Central memory CD8-positive, alpha-beta T cell (primary cell): ENCODE measurements around the gene DHRS7C.

Source experiments
- ATAC-seq: fragments of 150-1000 bp; cut with Tn5 transposase; replicated peaks from 2 replicates; pipeline ENCODE4 v1.10.0; 2022; ENCODE audit warnings: mild to moderate bottlenecking, moderate FRiP score, moderate number of reproducible peaks; ENCODE audit not compliant: poor library complexity, severe bottlenecking; ENCODE audit errors: extremely low read depth
- DNase-seq, 2 donors: peaks; one replicate each; pipeline ENCODE4 v3.0.0; 2021; ENCODE audit warnings: low spot score in 2 of 2
- H3K27ac Mint-ChIP-seq: one replicate; pipeline ENCODE4 v1.8.0; 2022; ENCODE audit warnings: low read depth, mild to moderate bottlenecking, moderate library complexity, mixed read lengths
- H3K27me3 Mint-ChIP-seq: one replicate; pipeline ENCODE4 v1.8.0; 2022; ENCODE audit warnings: mixed read lengths
- H3K36me3 Mint-ChIP-seq: one replicate; pipeline ENCODE4 v1.8.0; 2022; ENCODE audit warnings: mild to moderate bottlenecking, moderate library complexity, mixed read lengths; ENCODE audit not compliant: insufficient read depth
- H3K4me1 Mint-ChIP-seq: one replicate; pipeline ENCODE4 v1.8.0; 2022; ENCODE audit warnings: mixed read lengths
- H3K4me3 Mint-ChIP-seq: one replicate; pipeline ENCODE4 v1.8.0; 2022; ENCODE audit warnings: mild to moderate bottlenecking, moderate library complexity, mixed read lengths
- H3K9me3 Mint-ChIP-seq: one replicate; pipeline ENCODE4 v1.8.0; 2022; ENCODE audit warnings: mixed read lengths

Gene DHRS7C

DNA sequence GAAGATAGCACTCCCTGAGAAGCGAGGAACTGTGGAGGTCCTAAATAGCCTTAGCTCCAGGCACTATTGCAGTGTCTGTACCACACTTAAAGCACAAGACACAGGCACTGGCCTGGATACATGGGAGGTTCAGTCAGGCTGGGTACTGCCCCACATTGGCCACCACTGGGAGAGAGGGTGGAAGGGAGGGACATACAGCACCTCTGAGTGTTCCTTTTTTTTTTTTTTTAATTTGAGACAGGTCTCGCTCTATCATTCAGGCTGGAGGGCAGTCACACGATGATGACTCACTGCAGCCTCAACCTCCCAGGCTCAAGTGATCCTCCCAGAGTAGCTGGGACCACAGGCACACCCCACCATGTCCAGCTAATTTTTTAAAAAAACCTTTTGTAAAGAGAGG, 29.1 kb upstream of the DHRS7C start:
- Mint-ChIP-seq H3K4me3 (no peak overlapping the region), H3K27me3 (peaks cover 30% of the 10 kb centered on the region)
- ATAC-seq, result no peak

DNA sequence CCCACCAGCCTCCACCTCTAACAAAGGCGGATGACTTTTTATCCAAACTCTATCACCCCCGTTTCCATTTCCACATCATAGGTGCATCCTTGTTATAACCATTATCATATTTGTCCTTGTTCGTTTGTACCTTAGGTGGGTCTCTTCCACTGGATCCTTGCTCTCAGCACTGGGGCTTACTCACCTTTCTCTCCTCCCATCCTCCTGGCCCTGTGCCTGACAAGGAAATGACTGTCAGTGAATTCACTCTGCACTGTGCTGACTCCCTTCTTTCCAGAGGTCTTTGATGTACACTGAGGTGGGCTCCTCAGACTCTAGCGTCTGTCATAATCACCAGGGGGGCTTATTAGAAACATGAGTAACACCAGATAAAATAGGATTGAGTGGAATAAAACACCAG, 27.4 kb upstream of the DHRS7C start:
- no peak overlapping the region for H3K27ac Mint-ChIP-seq
- H3K36me3 Mint-ChIP-seq, result peaks cover 1% of the 10 kb centered on the region
- peaks cover 4% of the 10 kb centered on the region for H3K9me3 Mint-ChIP-seq
- H3K4me3 Mint-ChIP-seq, result no peak overlapping the region
- peaks cover 14% of the 10 kb centered on the region for H3K27me3 Mint-ChIP-seq
- ATAC-seq (no peak), DNase-seq (no peak)
- H3K4me1 Mint-ChIP-seq, result no peaks in the 10 kb centered on the region

More for the DNA sequence above, 29.1 kb upstream of the DHRS7C start:
- Mint-ChIP-seq H3K36me3 (peaks cover 1% of the 10 kb centered on the region), H3K4me1 (no peaks in the 10 kb centered on the region), H3K9me3 (peaks cover 4% of the 10 kb centered on the region), H3K27ac (no peak overlapping the region)
- no peak for DNase-seq

DNA sequence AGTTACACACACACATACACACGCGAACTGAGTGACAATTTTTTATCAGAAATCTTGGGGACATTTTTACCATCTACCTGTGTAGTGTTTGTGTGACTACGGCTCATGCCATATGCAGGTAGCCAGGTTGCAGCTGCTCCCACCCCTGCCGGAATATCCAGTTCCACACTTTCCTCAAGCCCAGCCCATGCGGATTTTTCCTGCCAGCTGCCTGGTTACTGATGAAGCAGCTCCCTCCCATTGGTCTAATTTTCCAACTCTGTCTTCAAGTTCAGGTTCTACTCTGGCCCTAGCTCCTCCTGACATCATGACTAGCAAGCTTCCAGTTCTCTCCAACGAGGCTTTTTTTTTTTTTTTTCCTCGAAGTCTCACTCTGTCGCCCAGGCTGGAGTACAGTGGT, 25.7 kb upstream of the DHRS7C start:
- Mint-ChIP-seq H3K27ac (no peak overlapping the region), H3K36me3 (peaks cover 1% of the 10 kb centered on the region), H3K27me3 (peaks cover 6% of the 10 kb centered on the region), H3K4me3 (no peak overlapping the region), H3K4me1 (no peaks in the 10 kb centered on the region), H3K9me3 (peaks cover 4% of the 10 kb centered on the region)
- ATAC-seq (no peak), DNase-seq (no peak)

DNA sequence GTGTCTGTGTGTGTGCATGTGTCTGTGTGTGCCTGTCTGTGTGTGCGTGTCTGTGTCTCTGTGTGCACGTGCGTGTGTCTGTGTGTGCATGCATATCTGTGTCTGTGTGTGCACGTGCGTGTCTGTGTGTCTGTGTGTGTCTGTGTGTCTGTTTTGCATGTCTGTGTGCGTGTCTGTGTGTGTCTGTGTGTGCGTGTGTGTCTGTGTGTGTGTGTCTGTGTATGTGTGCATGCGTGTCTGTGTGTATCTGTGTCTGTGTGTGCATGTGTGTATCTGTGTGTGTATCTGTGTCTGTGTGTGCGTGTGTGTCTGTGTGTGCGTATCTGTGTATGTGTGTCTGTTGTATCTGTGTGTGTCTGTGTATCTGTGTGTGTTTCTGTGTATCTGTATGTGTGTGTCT, 25.1 kb upstream of the DHRS7C start:
- no peaks in the 10 kb centered on the region for H3K4me1 Mint-ChIP-seq
- H3K27ac Mint-ChIP-seq, result no peak overlapping the region
- peaks cover under 1% of the 10 kb centered on the region for H3K27me3 Mint-ChIP-seq
- no peak overlapping the region for H3K4me3 Mint-ChIP-seq
- H3K9me3 Mint-ChIP-seq, result peaks cover 4% of the 10 kb centered on the region
- H3K36me3 Mint-ChIP-seq, result peaks cover 1% of the 10 kb centered on the region
- no peak for ATAC-seq
- DNase-seq, result no peak

- Mint-ChIP-seq H3K9me3 (peaks cover 4% of the 10 kb centered on the region), H3K4me3 (no peak overlapping the region), H3K27ac (no peak overlapping the region), H3K36me3 (peaks cover 1% of the 10 kb centered on the region), H3K4me1 (no peaks in the 10 kb centered on the region), H3K27me3 (no peaks in the 10 kb centered on the region)
- ATAC-seq (no peak), DNase-seq (no peak)
Observed at GRCh38 chr17:9814337-9814945, 23.0 kb upstream of the DHRS7C start.

DNA sequence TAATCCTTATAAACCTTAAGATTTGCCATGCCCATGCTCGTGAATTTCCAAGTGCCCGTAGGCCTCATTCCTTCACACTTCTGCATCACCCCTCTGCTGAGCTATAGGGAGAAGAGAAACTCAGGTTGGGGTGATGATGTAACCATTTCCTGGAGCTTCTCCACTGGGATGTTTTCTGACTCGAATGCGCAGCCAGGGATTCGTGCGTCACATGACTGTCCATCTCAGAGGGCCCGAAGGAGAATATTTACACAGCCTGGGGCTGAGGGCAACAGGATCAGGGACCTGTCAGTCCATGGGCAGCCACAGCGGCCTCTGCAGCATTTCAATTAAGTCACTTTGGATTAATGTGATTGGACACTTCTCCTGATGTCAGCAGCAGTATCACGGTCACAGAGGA, 21.8 kb upstream of the DHRS7C start:
- H3K4me1 Mint-ChIP-seq, result no peaks in the 10 kb centered on the region
- H3K27ac Mint-ChIP-seq, result no peak overlapping the region
- H3K9me3 Mint-ChIP-seq, result peaks cover 4% of the 10 kb centered on the region
- ATAC-seq, result no peak
- H3K27me3 Mint-ChIP-seq, result no peaks in the 10 kb centered on the region
- DNase-seq, result no peak
- H3K4me3 Mint-ChIP-seq, result no peak overlapping the region
- H3K36me3 Mint-ChIP-seq, result peaks cover 1% of the 10 kb centered on the region

DNA sequence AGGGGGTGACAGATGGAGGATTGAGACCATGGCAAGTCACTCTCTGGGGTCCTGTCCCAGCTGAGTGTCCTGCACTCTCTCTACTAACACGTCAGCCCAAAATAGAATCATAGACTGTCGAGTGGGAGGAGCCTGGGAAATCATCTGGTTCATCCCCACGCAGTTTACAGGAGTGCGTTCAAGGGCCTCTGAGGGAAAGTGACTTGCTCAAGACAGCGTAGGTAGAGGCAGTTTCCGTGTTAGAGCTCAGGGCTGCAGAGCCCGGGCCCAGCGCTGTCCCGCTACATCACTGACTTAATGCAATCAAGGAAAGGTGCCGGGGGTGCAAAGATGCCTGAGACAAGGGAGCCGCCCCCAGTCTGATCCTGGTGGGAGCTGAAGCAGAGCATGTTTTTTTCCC, 20.1 kb upstream of the DHRS7C start:
- no peak overlapping the region for H3K4me3 Mint-ChIP-seq
- peaks cover 4% of the 10 kb centered on the region for H3K9me3 Mint-ChIP-seq
- ATAC-seq, result no peak
- H3K27me3 Mint-ChIP-seq, result peaks cover 9% of the 10 kb centered on the region
- H3K27ac Mint-ChIP-seq, result no peak overlapping the region
- no peak for DNase-seq
- no peaks in the 10 kb centered on the region for H3K4me1 Mint-ChIP-seq
- H3K36me3 Mint-ChIP-seq, result no peaks in the 10 kb centered on the region

DNA sequence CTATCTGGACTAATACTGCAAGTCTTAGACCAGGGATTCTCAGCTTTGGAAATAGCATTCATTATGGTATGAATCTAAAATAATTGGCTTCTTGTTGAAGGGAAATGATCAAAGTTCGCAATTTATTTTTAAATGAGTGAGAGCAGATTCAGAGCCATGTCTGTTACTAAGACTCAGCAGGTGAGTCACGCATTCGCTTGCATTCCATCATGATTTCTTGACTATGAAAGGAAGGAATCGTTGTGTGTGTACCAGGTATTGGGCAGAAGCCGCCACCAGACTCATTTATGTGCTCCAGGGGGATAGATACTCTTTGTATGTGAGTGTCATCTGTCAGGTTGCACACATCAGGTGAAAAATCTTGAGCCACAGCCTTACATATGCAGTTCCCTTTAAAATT, 19.7 kb upstream of the DHRS7C start:
- DNase-seq (no peak), ATAC-seq (no peak)
- Mint-ChIP-seq H3K4me1 (no peaks in the 10 kb centered on the region), H3K27ac (no peak overlapping the region), H3K9me3 (no peaks in the 10 kb centered on the region), H3K27me3 (peaks cover 9% of the 10 kb centered on the region), H3K36me3 (no peaks in the 10 kb centered on the region), H3K4me3 (no peak overlapping the region)

- ATAC-seq (no peak), DNase-seq (no peak)
- Mint-ChIP-seq H3K27me3 (peaks cover 11% of the 10 kb centered on the region), H3K9me3 (no peaks in the 10 kb centered on the region), H3K27ac (no peak overlapping the region), H3K4me1 (no peaks in the 10 kb centered on the region), H3K4me3 (no peak overlapping the region), H3K36me3 (no peaks in the 10 kb centered on the region)
Observed at GRCh38 chr17:9810100-9810949, 18.9 kb upstream of the DHRS7C start.

DNA sequence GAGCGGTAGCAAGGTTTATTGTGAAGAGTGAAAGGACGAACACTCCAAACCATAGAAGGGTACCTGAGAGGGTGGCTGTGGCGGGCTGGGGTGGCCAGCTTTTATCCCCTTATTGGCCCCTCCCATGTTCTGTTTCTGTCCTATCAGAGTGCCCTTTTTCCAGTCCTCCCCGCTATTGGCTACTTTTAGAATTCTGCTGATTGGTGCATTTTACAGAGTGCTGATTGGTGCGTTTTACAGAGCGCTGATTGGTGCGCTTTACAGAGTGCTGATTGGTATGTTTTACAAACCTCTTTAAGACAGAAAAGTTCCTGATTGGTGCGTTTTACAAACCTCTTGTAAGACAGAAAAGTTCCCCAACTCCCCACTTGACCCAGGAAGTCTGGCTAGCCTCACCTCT, 18.0 kb upstream of the DHRS7C start:
- H3K27ac Mint-ChIP-seq, result no peak overlapping the region
- peaks cover 21% of the 10 kb centered on the region for H3K27me3 Mint-ChIP-seq
- no peak for DNase-seq
- no peak for ATAC-seq
- no peak overlapping the region for H3K4me3 Mint-ChIP-seq
- H3K9me3 Mint-ChIP-seq, result no peaks in the 10 kb centered on the region
- no peaks in the 10 kb centered on the region for H3K36me3 Mint-ChIP-seq
- no peaks in the 10 kb centered on the region for H3K4me1 Mint-ChIP-seq

- no peak for ATAC-seq
- H3K36me3 Mint-ChIP-seq, result no peaks in the 10 kb centered on the region
Observed at GRCh38 chr17:9806699-9807098, 15.3 kb upstream of the DHRS7C start.

DNA sequence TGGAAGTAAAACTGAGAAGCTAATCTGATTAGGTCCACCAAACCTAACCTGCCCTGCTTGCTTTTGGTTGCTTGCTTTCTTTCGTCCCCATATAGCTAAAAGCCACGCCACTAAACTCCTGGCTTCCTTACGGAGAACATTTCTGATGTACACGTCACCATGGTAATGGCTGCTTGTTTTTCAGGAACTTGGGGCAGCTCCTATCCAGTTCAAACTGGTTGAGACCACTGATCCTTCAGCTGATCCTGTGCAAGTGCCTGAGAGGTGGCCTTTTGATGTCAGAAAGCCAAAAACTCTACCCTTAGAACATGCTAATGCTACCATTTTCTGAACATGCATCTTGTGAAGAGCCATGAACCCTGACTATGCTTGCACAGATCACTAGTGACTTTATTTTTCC, 14.4 kb upstream of the DHRS7C start:
- Mint-ChIP-seq H3K27me3 (peaks cover 46% of the 10 kb centered on the region), H3K36me3 (no peaks in the 10 kb centered on the region), H3K4me1 (no peaks in the 10 kb centered on the region), H3K4me3 (no peak overlapping the region), H3K9me3 (no peaks in the 10 kb centered on the region), H3K27ac (no peak overlapping the region)
- DNase-seq (no peak), ATAC-seq (no peak)

More at GRCh38 chr17:9806699-9807098, 15.3 kb upstream of the DHRS7C start:
- Mint-ChIP-seq H3K4me3 (no peak overlapping the region), H3K27me3 (peaks cover 42% of the 10 kb centered on the region), H3K4me1 (no peaks in the 10 kb centered on the region), H3K27ac (no peak overlapping the region), H3K9me3 (no peaks in the 10 kb centered on the region)
- DNase-seq, result no peak

DNA sequence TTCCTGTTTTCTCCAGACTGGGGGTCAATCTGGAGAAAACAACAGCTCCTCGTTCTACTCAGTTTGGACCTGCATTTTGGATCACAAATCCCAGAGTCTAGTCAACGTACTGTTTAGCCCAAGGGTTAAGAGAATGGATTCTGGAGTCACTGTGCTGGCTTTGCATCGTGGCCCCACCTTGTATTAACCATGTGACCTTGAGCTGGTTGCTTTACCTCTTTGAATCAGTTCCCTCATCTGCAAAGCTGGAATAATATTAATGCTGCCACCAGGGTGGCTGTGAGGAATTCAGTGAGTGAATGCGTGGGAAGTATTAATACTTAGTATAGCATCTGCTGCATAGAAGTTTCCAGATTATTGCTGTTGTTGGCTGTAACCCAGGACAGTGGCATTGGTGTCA, 11.3 kb upstream of the DHRS7C start:
- Mint-ChIP-seq H3K9me3 (no peaks in the 10 kb centered on the region), H3K4me3 (no peak overlapping the region), H3K36me3 (no peaks in the 10 kb centered on the region), H3K27ac (no peak overlapping the region), H3K4me1 (no peaks in the 10 kb centered on the region), H3K27me3 (peaks cover 68% of the 10 kb centered on the region)
- DNase-seq (no peak), ATAC-seq (no peak)
